GM12878 (cell line): Measurements from ENCODE around the gene CALD1. TPM values are rescaled to one million over a fixed set of nuclear protein-coding genes. Genes with fewer than 3 reads are reported as not detected.

ENCODE experiments used
- ATAC-seq: fragments of 200-7000 bp; cut with Tn5 transposase; 3 replicates; pipeline ENCODE4 v1.9.1; 2020; ENCODE audit warnings: mild to moderate bottlenecking, moderate library complexity
- BruUV-seq: library from RNA; stranded (reverse); fragments of 400-500 nt; replicated peaks from 2 replicates; lab custom pipeline; 2021; lab: Mats Ljungman, UMichigan
- CTCF ChIA-PET: fragments of 300-600 bp; sonication (Branson Sonifier 250); formaldehyde crosslinking; extraction: SDS; loops from one replicate; lab custom pipeline; 2021; ENCODE audit warnings: inconsistent platforms; lab: Yijun Ruan, JAX
- POLR2A ChIA-PET: fragments of 350-600 bp; formaldehyde crosslinking; extraction: SDS; loops from one replicate; lab custom pipeline; 2021; ENCODE audit warnings: inconsistent platforms; lab: Charles Lee
- RAD21 ChIA-PET: fragments of 300-600 bp; sonication (Branson Sonifier 250); formaldehyde crosslinking; loops from one replicate; lab custom pipeline; 2023; ENCODE audit warnings: antibody characterized with exemption; ENCODE audit not compliant: unreplicated experiment; lab: Charles Lee
- SMC1A ChIA-PET: fragments of 300-600 bp; sonication (Branson Sonifier 250); formaldehyde crosslinking; loops from one replicate; lab custom pipeline; 2023; ENCODE audit not compliant: unreplicated experiment, uncharacterized antibody; lab: Charles Lee
- DNase-seq: peaks from one replicate; pipeline ENCODE4 v3.0.0-alpha.2; 2011; ENCODE audit warnings: low read depth, low spot score
- FAIRE-seq: peaks from 3 replicates; lab custom pipeline; 2011; peaks lifted over from hg19 to GRCh38; lab: Jason Lieb, UNC
- H2AFZ ChIP-seq: 2 replicates; pipeline ENCODE4 v1.6.0; 2011; ENCODE audit warnings: low read depth, low read length, control low read depth; ENCODE audit not compliant: control insufficient read depth
- H3K27ac ChIP-seq: 2 replicates; pipeline ENCODE4 v1.5.1; 2011; ENCODE audit warnings: control low read depth; ENCODE audit not compliant: control insufficient read depth, insufficient read depth
- H3K27me3 ChIP-seq, 2 experiments: replicated peaks in 1 of 2; 2 replicates each; pipeline versions ENCODE4 v1.6.0 to v1.6.1; 2011; ENCODE audit warnings: low read length in 1 of 2; ENCODE audit not compliant: control insufficient read depth in 2 of 2, insufficient read depth in 2 of 2
- H3K36me3 ChIP-seq, 2 experiments: 2 replicates each; pipeline ENCODE4 v1.5.1; 2011; ENCODE audit warnings: low read length in 1 of 2; ENCODE audit not compliant: control insufficient read depth in 2 of 2, insufficient read depth in 2 of 2
- H3K4me1 ChIP-seq: 2 replicates; pipeline ENCODE4 v1.6.1; 2011; ENCODE audit warnings: mild to moderate bottlenecking, low read length, moderate library complexity, mixed read lengths; ENCODE audit not compliant: control insufficient read depth, insufficient read depth
- H3K4me2 ChIP-seq: 2 replicates; pipeline ENCODE4 v1.6.0; 2011; ENCODE audit warnings: control low read depth; ENCODE audit not compliant: control insufficient read depth, insufficient read depth
- H3K4me3 ChIP-seq: fragments of 200-600 bp; sonication (generic); 2 replicates; pipeline ENCODE4 v1.5.1; 2016
- H3K79me2 ChIP-seq: 2 replicates; pipeline ENCODE4 v1.6.0; 2011; ENCODE audit warnings: low read length; ENCODE audit not compliant: control insufficient read depth, insufficient read depth
- H3K9ac ChIP-seq: 2 replicates; pipeline ENCODE4 v1.8.0; 2011; ENCODE audit warnings: low read length, control low read depth, mixed read lengths; ENCODE audit not compliant: control insufficient read depth, insufficient read depth
- H3K9me3 ChIP-seq: replicated peaks from 3 replicates; pipeline ENCODE4 v1.5.1; 2011; ENCODE audit warnings: mild to moderate bottlenecking, low read length; ENCODE audit not compliant: control insufficient read depth, insufficient read depth
- H4K20me1 ChIP-seq: 2 replicates; pipeline ENCODE4 v1.6.0; 2011; ENCODE audit not compliant: control insufficient read depth, insufficient read depth
- E4F1 ChIP-seq: fragments of 450-650 bp; IDR thresholded peaks from 2 replicates; pipeline ENCODE4 v1.6.1; 2018; ENCODE audit warnings: borderline replicate concordance, mild to moderate bottlenecking; ENCODE audit not compliant: partially characterized antibody
- NBN ChIP-seq: fragments of 450-650 bp; IDR thresholded peaks from 2 replicates; pipeline ENCODE4 v1.6.1; 2016
- NKRF ChIP-seq: fragments of 450-650 bp; conservative IDR thresholded peaks from 2 replicates; pipeline ENCODE4 v1.6.1; 2017; ENCODE audit warnings: mild to moderate bottlenecking, moderate library complexity
- PAX8 ChIP-seq: fragments of 450-650 bp; IDR thresholded peaks from 2 replicates; pipeline ENCODE4 v1.6.1; 2017; ENCODE audit warnings: mild to moderate bottlenecking, moderate library complexity
- PML ChIP-seq: IDR thresholded peaks from 2 replicates; pipeline ENCODE4 v1.6.1; 2012; ENCODE audit warnings: low read length, inconsistent platforms
- RAD51 ChIP-seq: fragments of 450-650 bp; IDR thresholded peaks from 2 replicates; pipeline ENCODE4 v1.6.1; 2016; ENCODE audit warnings: moderate library complexity, mild to moderate bottlenecking, inconsistent platforms
- SMARCA5 ChIP-seq: fragments of 450-650 bp; IDR thresholded peaks from 2 replicates; pipeline ENCODE4 v1.6.1; 2017; ENCODE audit warnings: mild to moderate bottlenecking
- SRF ChIP-seq, 2 experiments: IDR thresholded peaks; 2 replicates each; pipeline ENCODE4 v1.6.1; 2011; ENCODE audit warnings: low read depth in 2 of 2, low read length in 2 of 2, mild to moderate bottlenecking in 1 of 2, moderate library complexity in 1 of 2
- WGBS: methylation state at CpG from one replicate; pipeline ENCODE4 v1.1.6; 2016; ENCODE audit warnings: low lambda C conversion rate; ENCODE audit not compliant: insufficient replicate concordance, insufficient coverage; ENCODE audit errors: missing lambda C conversion rate; 5-methylcytosine and 5-hydroxymethylcytosine counted together
- in situ Hi-C: fragments of 300-500 bp; cut with MboI; formaldehyde crosslinking; loops from 9 replicates; pipeline ENCODE4 v1.14.3; 2018; ENCODE audit warnings: mixed read lengths
- intact Hi-C: fragments of 100-400 bp; cut with micrococcal nuclease; formaldehyde crosslinking; loops from one replicate; pipeline ENCODE4 v1.14.2; 2022; ENCODE audit not compliant: unreplicated experiment
- polyA plus RNA-seq, 11 experiments: library from polyadenylated mRNA; depleted of rRNA in 4 of 11; unstranded in 6 of 11; stranded (reverse) in 5 of 11; fragments of >200 nt; fragmentation: Nextera tagmentation in 4 of 11; fragmentation: Illumina TruSeq in 1 of 11; extraction: Ambion mirVana in 4 of 11; extraction: Trizol in 1 of 11; gene quantifications; 1 replicate in 1 of 11; 2 replicates in 10 of 11; pipeline versions ENCODE4 v1.2.1 to v1.2.3, GENCODE V29; 2011 to 2016; ENCODE audit warnings: inconsistent platforms in 2 of 11, missing spikeins in 2 of 11, low read depth in 1 of 11
- total RNA-seq, 4 experiments: library from RNA; depleted of rRNA in 3 of 4; stranded (reverse); fragments of >200 nt in 3 of 4; fragmentation: Illumina TruSeq in 1 of 4; extraction: Trizol in 1 of 4; gene quantifications; 2 replicates each; pipeline versions ENCODE4 v1.2.1 to v1.2.3, GENCODE V29; 2013 to 2021
- TF ChIP-seq, protein P1 (sequence below): fragments of 450-650 bp; IDR thresholded peaks from 2 replicates; pipeline ENCODE4 v1.6.1; 2018; ENCODE audit warnings: mild to moderate bottlenecking, low read depth, moderate library complexity; ENCODE audit not compliant: partially characterized antibody

Gene CALD1
- total and polyA plus RNA-seq, 10 of the 15 experiments (the other 5 are each of a cell fraction or from before 2014, with no cell fraction given): 0.03 to 1.3 (median 0.22) TPM

GRCh38 chr7:134819401-134819800 is 40.0 kb downstream of the CALD1 start:
- no peaks in the 10 kb centered on the region for H3K9me3 ChIP-seq
- H3K27ac ChIP-seq: no peak overlapping the region
- DNase-seq (no peak), ATAC-seq (no peak), FAIRE-seq (no peak)
- H2AFZ ChIP-seq: no peak overlapping the region
- H3K36me3 ChIP-seq: no peaks in the 10 kb centered on the region
- ChIA-PET CTCF (interaction anchor here (1.3 kb wide), 1 partner anchor 16 kb away, joined by 3 read pairs; no protein-coding TSS in a partner anchor), SMC1A (no interaction called here), POLR2A (no interaction called here), RAD21 (no interaction called here)
- WGBS: 60% methylated on average over 4 of the region's 4 CpGs
- H3K79me2 ChIP-seq: no peaks in the 10 kb centered on the region
- no peak overlapping the region for H3K4me2 ChIP-seq
- in situ Hi-C loops: no loop called here
- no peaks in the 10 kb centered on the region; a peak in 1 of 4 replicates for H3K27me3 ChIP-seq
- no peak overlapping the region for H3K4me3 ChIP-seq
- TF ChIP-seq NKRF: no peak
- TF ChIP-seq SRF (IDR thresholded peaks at IDR 0.05; ENCODE audit: low read depth in 2 of 2, low read length in 2 of 2): no peak
- no peak for TF ChIP-seq E4F1
- TF ChIP-seq, protein P1, sequence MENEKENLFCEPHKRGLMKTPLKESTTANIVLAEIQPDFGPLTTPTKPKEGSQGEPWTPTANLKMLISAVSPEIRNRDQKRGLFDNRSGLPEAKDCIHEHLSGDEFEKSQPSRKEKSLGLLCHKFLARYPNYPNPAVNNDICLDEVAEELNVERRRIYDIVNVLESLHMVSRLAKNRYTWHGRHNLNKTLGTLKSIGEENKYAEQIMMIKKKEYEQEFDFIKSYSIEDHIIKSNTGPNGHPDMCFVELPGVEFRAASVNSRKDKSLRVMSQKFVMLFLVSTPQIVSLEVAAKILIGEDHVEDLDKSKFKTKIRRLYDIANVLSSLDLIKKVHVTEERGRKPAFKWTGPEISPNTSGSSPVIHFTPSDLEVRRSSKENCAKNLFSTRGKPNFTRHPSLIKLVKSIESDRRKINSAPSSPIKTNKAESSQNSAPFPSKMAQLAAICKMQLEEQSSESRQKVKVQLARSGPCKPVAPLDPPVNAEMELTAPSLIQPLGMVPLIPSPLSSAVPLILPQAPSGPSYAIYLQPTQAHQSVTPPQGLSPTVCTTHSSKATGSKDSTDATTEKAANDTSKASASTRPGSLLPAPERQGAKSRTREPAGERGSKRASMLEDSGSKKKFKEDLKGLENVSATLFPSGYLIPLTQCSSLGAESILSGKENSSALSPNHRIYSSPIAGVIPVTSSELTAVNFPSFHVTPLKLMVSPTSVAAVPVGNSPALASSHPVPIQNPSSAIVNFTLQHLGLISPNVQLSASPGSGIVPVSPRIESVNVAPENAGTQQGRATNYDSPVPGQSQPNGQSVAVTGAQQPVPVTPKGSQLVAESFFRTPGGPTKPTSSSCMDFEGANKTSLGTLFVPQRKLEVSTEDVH: no peak
- no peak for TF ChIP-seq NBN
- TF ChIP-seq PAX8: no peak
- TF ChIP-seq RAD51: no peak
- TF ChIP-seq PML: no peak
- no peak for TF ChIP-seq SMARCA5
- no peaks in the 10 kb centered on the region for H3K4me1 ChIP-seq
- H3K9ac ChIP-seq: no peak overlapping the region
- no peaks in the 10 kb centered on the region for H4K20me1 ChIP-seq
- no TSS peak for BruUV-seq
- intact Hi-C loops: no loop called here
